ENCODE data around the gene SZRD1.
"Not testable (repeated sequence)": the region's sequence is repeated elsewhere in the genome, so short reads cannot be mapped to it uniquely, and the experiment has no call there.

Gene SZRD1, protein sequence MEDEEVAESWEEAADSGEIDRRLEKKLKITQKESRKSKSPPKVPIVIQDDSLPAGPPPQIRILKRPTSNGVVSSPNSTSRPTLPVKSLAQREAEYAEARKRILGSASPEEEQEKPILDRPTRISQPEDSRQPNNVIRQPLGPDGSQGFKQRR

GRCh38 chr1:16366722-16367257, at the start of gene SZRD1:
SZRD1 (plus strand) TSS chr1:16367242; CDS start chr1:16367258, 16 bp downstream.
- DNase-seq (ENCODE audit: low read depth): peak; percentile 98

- DNase-seq (ENCODE audit: low read depth): no peak
Measured at GRCh38 chr1:16318555-16318954, 48.5 kb upstream of the SZRD1 start.

- no peak for DNase-seq (ENCODE audit: low read depth)
Measured at GRCh38 chr1:16321176-16321867, 45.7 kb upstream of the SZRD1 start.

- peak; percentile 54 for DNase-seq (ENCODE audit: low read depth)
Measured at GRCh38 chr1:16324456-16324890, 42.6 kb upstream of the SZRD1 start.

DNA sequence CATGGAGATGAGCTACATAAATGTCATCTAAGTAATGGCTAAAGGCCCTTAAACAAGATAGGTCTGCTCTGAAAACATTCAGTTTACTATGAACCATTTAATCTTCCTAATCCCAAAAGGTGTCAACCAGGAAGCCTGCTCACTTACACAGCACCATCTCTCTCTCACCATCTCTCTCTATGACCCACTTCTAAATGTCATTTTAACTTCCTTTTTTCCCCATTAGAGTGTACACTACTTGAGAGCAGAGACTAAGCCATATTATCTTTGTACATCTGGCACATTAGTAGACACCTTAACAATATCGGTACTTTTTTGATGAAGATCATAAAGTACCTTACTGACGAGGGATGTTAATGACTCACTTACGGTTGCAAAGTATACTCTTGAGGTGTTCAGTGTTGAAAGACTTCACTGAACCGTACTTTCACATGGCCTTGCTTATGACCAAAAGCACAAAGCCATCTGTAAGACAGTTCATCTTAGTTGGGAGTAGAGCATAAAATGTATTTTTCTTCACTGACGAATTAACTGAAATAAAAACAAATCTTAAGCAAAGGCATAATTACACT, 40.1 kb upstream of the SZRD1 start:
- no peak for DNase-seq (ENCODE audit: low read depth)

DNA sequence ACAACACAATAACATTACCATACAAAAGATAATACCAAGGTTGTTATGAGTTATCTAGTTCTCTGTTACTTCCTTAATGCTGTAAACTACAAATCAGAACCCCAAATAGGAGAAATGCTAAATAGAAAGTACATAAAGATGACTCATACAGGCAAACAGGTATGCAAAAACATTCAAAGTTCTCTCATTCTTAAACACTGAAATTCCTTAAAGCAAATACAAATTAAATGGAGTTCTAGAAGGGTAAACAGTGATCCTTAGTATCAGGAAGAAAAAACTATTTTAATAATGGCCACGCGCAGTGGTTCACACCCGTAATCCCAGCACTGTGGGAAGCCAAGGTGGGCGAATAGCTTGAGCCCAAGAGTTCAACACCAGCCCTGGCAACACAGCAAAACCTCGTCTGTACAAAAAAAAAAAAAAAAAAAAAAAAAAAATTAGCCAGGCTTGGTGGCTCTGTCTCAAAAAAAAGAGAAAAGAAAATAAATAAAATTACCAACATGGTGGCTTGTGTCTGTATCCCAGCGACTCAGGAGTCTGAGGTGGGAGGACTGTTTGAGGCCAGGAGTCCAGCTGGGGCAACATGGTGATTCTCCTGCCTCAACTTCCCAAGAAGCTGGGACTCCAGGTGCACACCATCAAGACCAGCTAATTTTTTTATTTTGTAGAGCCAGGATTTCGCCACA, 32.2 kb upstream of the SZRD1 start:
- no peak for DNase-seq (ENCODE audit: low read depth)

DNA sequence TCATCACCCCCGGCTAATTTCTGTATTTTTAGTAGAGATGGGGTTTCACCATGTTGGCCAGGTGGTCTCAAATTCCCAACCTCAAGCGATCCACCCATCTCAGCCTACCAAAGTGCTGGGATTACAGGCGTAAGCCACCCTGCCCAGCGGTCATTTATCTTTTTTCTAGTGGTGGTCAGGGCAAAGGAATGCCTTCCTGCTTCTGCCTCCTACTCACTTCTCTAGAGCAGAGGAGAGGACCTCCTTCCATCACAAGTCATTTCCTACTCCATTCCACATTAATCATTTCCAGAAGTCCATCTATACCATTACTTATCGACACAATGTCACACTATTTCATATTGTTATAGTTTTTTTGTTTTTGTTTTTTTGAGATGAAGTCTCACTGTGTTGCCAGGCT, 28.1 kb upstream of the SZRD1 start:
- no peak for DNase-seq (ENCODE audit: low read depth)

DNA sequence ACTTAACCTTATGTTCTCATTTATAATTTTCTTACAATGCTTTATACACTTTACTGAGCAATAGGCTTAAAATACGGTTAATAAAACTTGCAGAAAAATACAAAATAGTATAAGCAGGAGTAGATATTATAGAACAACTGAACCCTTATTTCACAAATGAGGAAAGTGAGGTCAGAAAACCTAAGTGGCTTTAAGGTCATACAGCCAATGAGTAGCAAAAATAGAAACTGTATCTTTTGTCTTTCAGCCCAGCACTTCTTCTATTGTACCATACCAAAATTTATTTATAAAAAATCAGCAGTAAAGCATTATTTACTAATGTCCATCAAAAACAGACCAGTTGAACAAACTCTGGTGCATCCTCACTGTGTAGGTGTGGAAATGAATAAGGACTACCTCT, 26.4 kb upstream of the SZRD1 start:
- no peak for DNase-seq (ENCODE audit: low read depth)

- DNase-seq (ENCODE audit: low read depth): no peak
Measured at GRCh38 chr1:16342331-16343062, 24.5 kb upstream of the SZRD1 start.

DNA sequence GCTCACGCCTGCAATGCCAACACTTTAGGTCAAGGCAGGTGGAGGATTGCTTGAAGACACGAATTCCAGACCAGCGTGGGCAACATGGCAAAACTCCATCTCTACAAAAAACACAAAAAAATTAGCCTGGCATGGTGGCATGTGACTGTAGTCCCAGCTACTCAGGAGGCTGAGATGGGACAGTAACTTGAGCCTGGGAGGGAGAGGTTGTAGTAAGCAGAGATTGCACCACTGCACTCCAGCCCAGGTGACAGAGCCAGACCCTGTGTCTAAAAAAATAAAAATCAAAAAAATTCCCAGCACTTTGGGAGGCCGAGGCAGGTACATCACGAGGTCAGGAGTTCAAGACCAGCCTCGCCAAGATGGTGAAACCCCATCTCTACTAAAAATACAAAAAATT, 23.8 kb upstream of the SZRD1 start:
- not testable (repeated sequence) for DNase-seq (ENCODE audit: low read depth)

GRCh38 chr1:16348414-16349182, 18.4 kb upstream of the SZRD1 start:
- no peak for DNase-seq (ENCODE audit: low read depth)

GRCh38 chr1:16349847-16350406, 17.1 kb upstream of the SZRD1 start:
- no peak for DNase-seq (ENCODE audit: low read depth)

DNA sequence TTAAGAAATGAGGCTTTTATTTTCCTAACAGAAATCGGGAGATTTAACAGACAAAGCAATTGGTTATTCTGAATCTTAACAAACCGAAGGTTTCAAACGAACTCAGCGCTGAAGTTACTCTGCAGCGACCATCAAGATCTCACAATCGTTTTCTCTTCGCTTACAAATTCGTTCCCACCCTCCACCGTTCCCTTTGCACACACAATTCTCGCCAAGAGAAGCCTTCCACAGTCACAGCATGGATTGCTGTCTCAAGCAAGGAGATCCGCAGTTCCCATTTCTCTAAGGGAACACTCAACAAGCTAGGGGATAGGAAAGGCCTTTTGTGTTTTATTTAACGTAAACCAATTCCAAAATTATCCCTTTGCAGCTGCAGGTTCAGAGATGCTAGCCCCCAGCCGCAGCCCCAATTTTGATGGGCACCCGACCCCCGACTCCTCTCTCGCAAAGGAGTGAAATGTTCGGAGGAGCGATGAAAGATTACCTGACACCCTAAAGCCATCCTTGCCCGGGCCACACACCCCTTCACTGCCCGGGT, 15.5 kb upstream of the SZRD1 start:
- DNase-seq (ENCODE audit: low read depth): no peak

GRCh38 chr1:16351994-16352841, 14.8 kb upstream of the SZRD1 start, which contains the start of gene FBXO42:
FBXO42 (minus strand) TSS chr1:16352480; CDS start chr1:16315418, 37,062 bp downstream.
- DNase-seq (ENCODE audit: low read depth): no peak

GRCh38 chr1:16352842-16353535, 14.1 kb upstream of the SZRD1 start:
- no peak for DNase-seq (ENCODE audit: low read depth)

GRCh38 chr1:16354619-16355018, 12.4 kb upstream of the SZRD1 start:
- DNase-seq (ENCODE audit: low read depth): no peak

- no peak for DNase-seq (ENCODE audit: low read depth)
Measured at GRCh38 chr1:16356867-16357266, 10.2 kb upstream of the SZRD1 start.

DNA sequence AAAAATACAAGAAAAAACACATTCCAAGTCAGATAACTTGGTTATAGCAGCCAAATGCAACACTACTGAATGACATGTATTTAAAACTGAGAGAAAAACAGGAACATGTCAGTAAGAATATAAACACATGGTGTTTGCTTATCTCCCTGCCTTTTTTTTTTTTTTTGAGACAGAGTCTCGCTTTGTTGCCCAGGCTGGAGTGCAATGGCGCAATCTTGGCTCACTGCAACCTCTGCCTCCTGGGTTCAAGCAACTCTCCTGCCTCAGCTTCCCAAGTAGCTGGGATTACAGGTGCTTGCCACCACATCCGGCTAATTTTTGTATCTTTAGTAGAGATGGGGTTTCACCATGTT, 1.9 kb upstream of the SZRD1 start:
- not testable (repeated sequence) for DNase-seq (ENCODE audit: low read depth)

Measured in non-pigmented ciliary epithelial cell (primary cell).